H9 (cell line): Measurements from ENCODE around the gene RASAL1. TPM values are rescaled to one million over a fixed set of nuclear protein-coding genes. Genes with fewer than 3 reads are reported as not detected.

Experiments used
- DNase-seq: peaks from one replicate; pipeline ENCODE4 v3.0.0-alpha.2; 2017
- H2AFZ ChIP-seq: one replicate; pipeline ENCODE4 v1.6.1; 2013; ENCODE audit warnings: mild to moderate bottlenecking, low read length, control low read depth, moderate library complexity
- H2AK5ac ChIP-seq: 2 replicates; pipeline ENCODE4 v1.6.1; 2013; ENCODE audit warnings: low read length, control low read depth, mixed read lengths; ENCODE audit not compliant: insufficient read length
- H2BK120ac ChIP-seq: one replicate; pipeline ENCODE4 v1.6.1; 2013; ENCODE audit warnings: low read depth, mild to moderate bottlenecking, low read length, control low read depth, inconsistent platforms; ENCODE audit not compliant: poor library complexity, severe bottlenecking
- H2BK12ac ChIP-seq: 2 replicates; pipeline ENCODE4 v1.6.1; 2013; ENCODE audit warnings: low read length, control low read depth, mixed read lengths, low read depth; ENCODE audit not compliant: insufficient read length
- H2BK15ac ChIP-seq: 2 replicates; pipeline ENCODE4 v1.6.1; 2013; ENCODE audit warnings: low read depth, low read length, control low read depth
- H2BK20ac ChIP-seq: one replicate; pipeline ENCODE4 v1.6.1; 2013; ENCODE audit warnings: low read depth, mild to moderate bottlenecking, low read length, control low read depth, inconsistent platforms; ENCODE audit not compliant: poor library complexity, severe bottlenecking
- H2BK5ac ChIP-seq: 2 replicates; pipeline ENCODE4 v1.6.1; 2013; ENCODE audit warnings: low read length, control low read depth, mixed read lengths; ENCODE audit not compliant: insufficient read length
- H3K14ac ChIP-seq: 2 replicates; pipeline ENCODE4 v1.6.1; 2013; ENCODE audit warnings: low read length, control low read depth; ENCODE audit not compliant: insufficient read depth
- H3K18ac ChIP-seq: 2 replicates; pipeline ENCODE4 v1.6.1; 2013; ENCODE audit warnings: low read depth, mild to moderate bottlenecking, mixed read lengths, low read length, control low read depth; ENCODE audit not compliant: insufficient read length
- H3K23ac ChIP-seq: 2 replicates; pipeline ENCODE4 v1.6.1; 2013; ENCODE audit warnings: low read length, control low read depth, mixed read lengths, low read depth; ENCODE audit not compliant: insufficient read length
- H3K23me2 ChIP-seq: 2 replicates; pipeline ENCODE4 v1.6.1; 2013; ENCODE audit warnings: low read depth, mild to moderate bottlenecking, mixed read lengths, low read length, control low read depth; ENCODE audit not compliant: insufficient read length, poor library complexity, severe bottlenecking
- H3K27ac ChIP-seq: 2 replicates; pipeline ENCODE4 v1.5.1; 2013; ENCODE audit warnings: low read length, control low read depth, mixed read lengths, low read depth; ENCODE audit not compliant: insufficient read length
- H3K27me3 ChIP-seq: 2 replicates; pipeline ENCODE4 v1.6.1; 2013; ENCODE audit warnings: low read length, control low read depth, inconsistent platforms; ENCODE audit not compliant: insufficient read depth
- H3K4ac ChIP-seq: 2 replicates; pipeline ENCODE4 v1.6.1; 2013; ENCODE audit warnings: low read depth, mild to moderate bottlenecking, control low read depth, inconsistent platforms, low read length, moderate library complexity
- H3K4me1 ChIP-seq: 2 replicates; pipeline ENCODE4 v1.6.1; 2013; ENCODE audit warnings: low read length, control low read depth, inconsistent platforms; ENCODE audit not compliant: insufficient read depth
- H3K4me2 ChIP-seq: 2 replicates; pipeline ENCODE4 v1.6.1; 2013; ENCODE audit warnings: low read length, control low read depth, mixed read lengths; ENCODE audit not compliant: insufficient read length, insufficient read depth
- H3K56ac ChIP-seq: 2 replicates; pipeline ENCODE4 v1.6.1; 2013; ENCODE audit warnings: low read depth, mild to moderate bottlenecking, mixed read lengths, low read length, control low read depth; ENCODE audit not compliant: insufficient read length
- H3K79me1 ChIP-seq: 2 replicates; pipeline ENCODE4 v1.6.1; 2013; ENCODE audit warnings: low read depth, mild to moderate bottlenecking, moderate library complexity, low read length, control low read depth, inconsistent platforms; ENCODE audit not compliant: insufficient read depth, poor library complexity, severe bottlenecking
- H3K79me2 ChIP-seq: 2 replicates; pipeline ENCODE4 v1.6.1; 2013; ENCODE audit warnings: low read length, control low read depth, inconsistent platforms; ENCODE audit not compliant: insufficient read depth
- H3K9ac ChIP-seq: 2 replicates; pipeline ENCODE4 v1.6.1; 2013; ENCODE audit warnings: low read length, control low read depth, mixed read lengths; ENCODE audit not compliant: insufficient read length; ENCODE audit errors: extremely low read depth
- H3K9me3 ChIP-seq: one replicate; pipeline ENCODE4 v1.6.1; 2013; ENCODE audit warnings: low read depth, low read length, inconsistent platforms; ENCODE audit not compliant: control insufficient read depth
- H3T11ph ChIP-seq: one replicate; pipeline ENCODE4 v1.6.1; 2013; ENCODE audit warnings: mild to moderate bottlenecking, low read length, control low read depth, inconsistent platforms
- H4K20me1 ChIP-seq: one replicate; pipeline ENCODE4 v1.6.1; 2013; ENCODE audit not compliant: control insufficient read depth, insufficient read length, insufficient read depth
- H4K5ac ChIP-seq: 2 replicates; pipeline ENCODE4 v1.6.1; 2013; ENCODE audit warnings: low read depth, mild to moderate bottlenecking, mixed read lengths, low read length, control low read depth; ENCODE audit not compliant: insufficient read length
- H4K8ac ChIP-seq: replicated peaks from 2 replicates; pipeline ENCODE4 v1.6.1; 2013; ENCODE audit warnings: low read length, control low read depth, mixed read lengths, low read depth; ENCODE audit not compliant: insufficient read length
- H4K91ac ChIP-seq: 2 replicates; pipeline ENCODE4 v1.6.1; 2013; ENCODE audit warnings: low read depth, mild to moderate bottlenecking, moderate library complexity, mixed read lengths, low read length, control low read depth; ENCODE audit not compliant: insufficient read length
- H3K27ac Mint-ChIP-seq, 3 experiments: 2 replicates in 2 of 3; 3 replicates in 1 of 3; pipeline ENCODE4 v1.8.0; 2020 to 2021; ENCODE audit warnings: mixed read lengths in 3 of 3, mild to moderate bottlenecking in 1 of 3, moderate library complexity in 1 of 3
- H3K27me3 Mint-ChIP-seq: 2 replicates; pipeline ENCODE4 v1.8.0; 2021; ENCODE audit warnings: low read depth, mild to moderate bottlenecking, moderate library complexity, mixed read lengths
- H3K36me3 Mint-ChIP-seq, 3 experiments: 2 replicates in 2 of 3; 3 replicates in 1 of 3; pipeline ENCODE4 v1.8.0; 2020 to 2021; ENCODE audit warnings: low read depth in 3 of 3, mixed read lengths in 3 of 3; ENCODE audit not compliant: insufficient read depth in 1 of 3
- H3K4me1 Mint-ChIP-seq, 2 experiments: 2 replicates each; pipeline ENCODE4 v1.8.0; 2020; ENCODE audit warnings: mixed read lengths in 2 of 2
- H3K4me3 Mint-ChIP-seq, 2 experiments: 2 replicates in 1 of 2; 3 replicates in 1 of 2; pipeline ENCODE4 v1.8.0; 2020 to 2021; ENCODE audit warnings: mild to moderate bottlenecking in 2 of 2, mixed read lengths in 2 of 2, moderate library complexity in 1 of 2
- H3K9me3 Mint-ChIP-seq, 2 experiments: 2 replicates in 1 of 2; 3 replicates in 1 of 2; pipeline ENCODE4 v1.8.0; 2020; ENCODE audit warnings: mild to moderate bottlenecking in 2 of 2, mixed read lengths in 2 of 2, moderate library complexity in 1 of 2
- CTCF ChIP-seq: fragments of 200-600 bp; sonication (generic); conservative IDR thresholded peaks from 3 replicates; pipeline ENCODE4 v1.8.0; 2021; ENCODE audit warnings: antibody characterized with exemption, mild to moderate bottlenecking
- WGBS: extraction: QIAGEN DNeasy Blood & Tissue Kit; methylation state at CpG from one replicate; pipeline ENCODE4 v1.1.7; 2013; ENCODE audit warnings: missing lambda C conversion rate, low lambda C conversion rate, mixed read lengths; ENCODE audit not compliant: insufficient read length; ENCODE audit errors: extremely low coverage; 5-methylcytosine and 5-hydroxymethylcytosine counted together
- total RNA-seq: library from RNA; stranded (reverse); gene quantifications from 2 replicates; pipeline ENCODE4 v1.2.1, GENCODE V29; 2021

RASAL1 gene
- total RNA-seq, 1 experiment from 2014 or later = 2.3 TPM

GRCh38 chr12:113113397-113113796 is 22.2 kb downstream of the RASAL1 start:
- peaks cover 5% of the 10 kb centered on the region for H3K27me3 Mint-ChIP-seq
- H3K9me3 ChIP-seq = no peaks in the 10 kb centered on the region
- no peak overlapping the region for H3K9ac ChIP-seq
- H3K4me2 ChIP-seq = no peak overlapping the region
- H3K27ac Mint-ChIP-seq = no peak overlapping the region
- H3K27me3 ChIP-seq = no peaks in the 10 kb centered on the region
- H2BK12ac ChIP-seq = no peak overlapping the region
- no peaks in the 10 kb centered on the region for H3K9me3 Mint-ChIP-seq
- H2BK120ac ChIP-seq = no peak overlapping the region
- no peak overlapping the region for H4K91ac ChIP-seq
- H2BK15ac ChIP-seq = no peak overlapping the region
- no peak for TF ChIP-seq CTCF
- no peak overlapping the region for H4K5ac ChIP-seq
- DNase-seq = no peak
- no peak overlapping the region for H3K14ac ChIP-seq
- H4K20me1 ChIP-seq = no peaks in the 10 kb centered on the region
- no peak overlapping the region for H2BK20ac ChIP-seq
- H3K79me1 ChIP-seq = no peaks in the 10 kb centered on the region
- no peaks in the 10 kb centered on the region for H3K36me3 Mint-ChIP-seq
- H3K56ac ChIP-seq = no peak overlapping the region
- H3K79me2 ChIP-seq = no peaks in the 10 kb centered on the region
- no peak overlapping the region for H3K23ac ChIP-seq
- no peaks in the 10 kb centered on the region for H3K4me1 ChIP-seq
- no peaks in the 10 kb centered on the region for H3K23me2 ChIP-seq
- H3K18ac ChIP-seq = no peak overlapping the region
- no peak overlapping the region for H2BK5ac ChIP-seq
- peaks cover 2 to 6% of the 10 kb centered on the region in 2 experiments; a peak in 3 of 4 replicates for H3K4me1 Mint-ChIP-seq
- no peak overlapping the region for H3K4ac ChIP-seq
- H4K8ac ChIP-seq = no peak overlapping the region
- no CpG with 5 or more reads among the region's 2 CpGs for WGBS
- no peak overlapping the region for H3K27ac ChIP-seq
- H3K4me3 Mint-ChIP-seq = no peak overlapping the region
- H2AFZ ChIP-seq = no peak overlapping the region
- no peak overlapping the region for H3T11ph ChIP-seq
- no peak overlapping the region for H2AK5ac ChIP-seq
